ENCODE results near the gene CACNA1A.
"Not testable (repeated sequence)": the region's sequence is repeated elsewhere in the genome, so short reads cannot be mapped to it uniquely, and the experiment has no call there.

CACNA1A gene

DNA sequence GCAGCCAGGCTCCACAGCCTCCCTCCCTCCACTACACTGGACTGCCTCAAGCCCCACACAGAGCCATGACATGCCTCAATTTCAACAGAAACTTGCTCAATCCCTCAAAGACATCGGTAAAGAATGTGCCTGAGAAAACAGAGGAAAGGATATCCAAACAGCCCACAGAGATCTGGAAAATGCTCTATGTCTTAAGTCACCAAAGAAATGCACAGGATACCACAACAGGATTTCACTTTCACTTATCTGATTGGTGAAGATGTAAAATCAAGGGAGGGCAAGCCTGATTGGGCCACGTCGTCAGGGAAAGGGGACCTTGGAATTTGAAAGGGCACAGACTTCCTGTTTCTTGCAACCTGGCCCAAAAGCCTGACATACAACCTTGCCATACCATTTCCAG, 14.2 kb downstream of the CACNA1A start:
- DNase-seq: no peak

- DNase-seq: no peak
Measured at GRCh38 chr19:13487985-13488384, 18.3 kb downstream of the CACNA1A start.

- DNase-seq: no peak
Measured at GRCh38 chr19:13484166-13484565, 22.1 kb downstream of the CACNA1A start.

- no peak for DNase-seq
Measured at GRCh38 chr19:13483215-13483614, 23.1 kb downstream of the CACNA1A start.

DNA sequence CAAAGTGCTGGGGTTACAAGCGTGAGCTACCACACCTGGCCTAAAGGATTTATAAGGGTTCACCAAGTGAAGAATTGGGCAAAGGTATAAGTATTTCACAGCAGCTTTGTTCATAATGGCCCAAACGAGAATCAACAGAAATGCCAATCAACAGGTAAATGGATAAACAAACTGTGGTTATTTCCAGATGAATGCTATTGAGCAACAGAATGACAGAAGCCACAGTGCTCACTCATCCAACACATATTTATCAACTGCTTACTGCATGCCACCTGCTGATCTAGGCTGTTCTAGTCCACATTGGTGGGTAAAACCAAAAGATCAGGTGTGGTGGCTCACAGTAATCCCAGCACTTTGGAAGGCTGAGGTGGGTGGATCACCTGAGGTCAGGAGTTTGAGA, 27.7 kb downstream of the CACNA1A start:
- DNase-seq: no peak

DNA sequence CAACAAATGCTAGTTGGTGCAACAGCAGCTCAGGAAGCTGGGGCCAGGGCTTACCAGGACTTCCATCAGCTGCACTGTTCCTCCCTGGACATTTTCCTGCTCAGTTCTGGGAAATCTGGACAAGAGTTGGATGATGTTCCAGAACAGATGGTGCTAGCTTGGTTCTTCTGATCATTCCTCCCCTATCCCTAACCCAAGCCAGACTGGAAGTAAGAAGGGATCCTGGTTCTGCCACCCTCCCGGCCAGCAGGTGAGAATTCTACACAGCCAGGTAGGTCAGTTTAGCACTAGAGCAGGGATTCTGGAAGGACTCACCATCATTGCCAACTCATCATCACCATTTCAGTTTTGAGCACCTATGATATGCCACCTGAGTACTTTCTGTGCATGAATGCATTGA, 30.2 kb downstream of the CACNA1A start:
- no peak for DNase-seq

- DNase-seq: no peak
Measured at GRCh38 chr19:13475044-13475443, 31.2 kb downstream of the CACNA1A start.

- DNase-seq: no peak
Measured at GRCh38 chr19:13466697-13467096, 39.6 kb downstream of the CACNA1A start.

- no peak for DNase-seq
Measured at GRCh38 chr19:13463296-13463695, 43.0 kb downstream of the CACNA1A start.

GRCh38 chr19:13461536-13461935, 44.7 kb downstream of the CACNA1A start:
- no peak for DNase-seq

DNA sequence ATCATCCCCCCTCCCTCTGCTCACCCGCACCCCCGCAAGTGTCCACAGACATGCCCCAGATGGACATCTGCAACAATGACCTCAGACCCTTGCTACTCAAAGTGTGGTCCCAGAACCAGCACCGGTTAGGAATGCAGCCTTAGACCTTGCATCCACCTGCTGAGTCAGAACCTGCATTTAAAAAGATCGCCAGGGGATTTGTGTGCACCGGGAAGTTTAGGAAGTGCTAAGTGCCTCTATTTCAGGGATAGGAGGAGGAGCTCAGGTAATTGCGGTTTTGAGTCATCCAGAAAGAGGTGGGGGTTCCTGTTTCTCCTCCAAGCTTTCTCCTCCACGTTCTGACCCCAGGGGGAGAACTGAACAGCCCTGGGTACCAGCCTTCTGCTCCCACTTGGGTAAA, 46.2 kb downstream of the CACNA1A start:
- no peak for DNase-seq

- no peak for DNase-seq
Measured at GRCh38 chr19:13459351-13459750, 46.9 kb downstream of the CACNA1A start.

DNA sequence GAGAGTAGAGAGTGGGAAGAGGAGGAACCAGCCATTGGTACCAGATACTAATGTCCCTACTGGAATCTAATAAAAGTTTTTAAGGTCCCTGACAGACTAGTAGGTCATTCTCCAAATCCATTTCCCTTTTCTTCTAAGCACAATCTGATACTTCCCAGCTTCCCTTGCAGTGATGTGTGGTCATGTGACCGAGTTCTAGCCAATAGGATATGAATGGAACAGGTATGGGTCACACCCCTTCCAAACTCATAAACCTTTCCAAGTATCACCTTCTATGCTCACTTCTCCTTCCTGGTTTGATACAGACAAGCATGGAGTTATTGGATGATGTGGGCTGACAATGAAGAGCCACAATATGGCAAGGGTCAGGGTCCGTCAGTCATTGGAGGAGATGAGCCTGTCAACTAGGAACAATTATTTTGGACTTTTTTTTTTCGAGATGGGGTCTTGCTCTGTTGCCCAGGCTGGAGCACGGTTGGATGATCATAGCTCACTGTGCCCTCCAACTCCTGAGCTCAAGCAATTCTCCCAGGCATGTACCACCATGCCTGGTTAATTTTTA, 54.8 kb downstream of the CACNA1A start:
- no peak for DNase-seq

DNA sequence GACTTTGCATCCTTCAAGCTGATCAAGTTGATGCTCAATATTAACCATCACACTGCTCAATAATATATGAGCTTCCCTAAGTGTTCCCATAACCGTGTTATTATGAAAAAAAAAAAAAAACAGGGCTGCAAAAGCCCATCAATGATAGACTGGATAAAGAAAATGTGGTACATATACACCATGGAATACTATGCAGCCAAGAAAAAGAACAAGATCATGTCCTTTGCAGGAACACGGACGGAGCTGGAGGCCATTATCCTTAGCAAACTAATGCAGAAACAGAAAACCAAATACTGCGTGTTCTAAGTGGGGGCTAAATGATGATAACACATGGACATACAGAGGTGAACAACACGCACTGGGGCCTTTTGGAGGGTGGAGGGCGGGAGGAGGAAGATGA, 58.3 kb downstream of the CACNA1A start:
- no peak for DNase-seq

DNA sequence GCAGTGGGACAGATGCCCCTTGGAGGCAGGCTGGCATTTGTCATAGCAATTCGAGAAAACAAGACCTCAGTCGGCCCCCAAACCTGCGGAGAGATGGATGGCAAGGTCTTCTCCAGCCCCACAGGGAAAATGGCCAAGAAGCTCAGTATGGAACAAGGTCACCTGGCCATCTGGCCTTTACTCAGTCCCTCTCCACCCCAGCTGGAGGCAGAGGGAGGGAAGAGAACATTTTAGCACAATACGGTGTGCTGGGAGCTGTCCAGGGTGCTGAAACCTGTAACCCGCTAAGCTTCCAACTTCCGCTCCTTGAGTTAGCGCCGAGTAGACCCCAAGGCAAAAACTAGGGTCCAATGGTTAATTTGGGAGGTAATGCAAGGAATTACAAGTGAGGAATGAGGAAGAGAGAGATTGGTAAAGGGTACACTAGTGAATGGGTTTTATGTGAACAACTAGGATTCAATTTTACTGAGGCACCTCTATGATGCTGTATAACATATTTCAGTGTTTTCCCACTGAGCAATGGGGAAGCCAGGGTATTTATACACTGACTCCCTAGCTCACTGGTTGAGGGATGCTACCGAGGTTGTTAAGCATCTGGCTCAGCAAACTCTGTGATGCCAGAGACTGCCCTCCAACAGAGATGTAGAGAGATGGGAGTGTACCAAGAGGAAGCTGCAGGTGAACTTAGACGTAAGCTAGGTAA, 64.3 kb downstream of the CACNA1A start:
- peak; percentile 54 for DNase-seq

DNA sequence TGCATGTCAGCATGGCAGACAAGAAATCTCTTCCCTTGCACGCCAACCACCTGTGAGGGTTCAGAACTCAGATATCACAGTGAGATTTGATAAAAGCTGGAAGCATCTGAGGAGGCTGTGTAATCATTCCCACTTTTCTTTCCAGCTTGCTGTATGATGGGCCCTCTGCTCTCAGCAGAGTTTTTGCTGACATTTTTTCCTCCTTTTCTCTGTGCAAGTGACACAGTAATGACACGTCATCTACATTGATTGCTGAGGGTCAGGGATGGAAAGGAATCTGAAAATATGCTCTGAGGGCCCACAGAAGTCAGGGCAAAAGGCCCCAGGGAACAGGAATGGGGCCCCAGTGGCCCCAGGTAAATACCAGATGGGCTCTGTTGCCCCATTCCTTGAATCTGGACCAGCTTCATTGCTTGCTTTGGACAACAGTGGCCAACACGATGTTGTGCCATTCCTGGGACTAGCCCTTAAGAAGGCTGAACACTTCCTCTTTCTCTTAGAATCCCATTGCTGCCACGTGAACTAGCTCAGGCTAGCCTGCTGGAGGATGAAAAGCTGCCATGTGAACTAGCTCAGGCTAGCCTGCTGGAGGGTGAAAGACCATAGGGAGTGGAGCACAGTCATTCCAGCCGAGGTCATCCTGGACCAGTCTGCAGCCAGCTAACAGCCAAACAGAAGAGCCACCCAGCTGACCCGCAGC, 68.2 kb downstream of the CACNA1A start:
- DNase-seq: no peak

- DNase-seq: no peak
Measured at GRCh38 chr19:13436352-13436751, 69.9 kb downstream of the CACNA1A start.

- DNase-seq: peak; percentile 57
Measured at GRCh38 chr19:13430790-13431582, 75.3 kb downstream of the CACNA1A start.

GRCh38 chr19:13429563-13429962, 76.7 kb downstream of the CACNA1A start:
- no peak for DNase-seq

- peak; percentile 22 for DNase-seq
Measured at GRCh38 chr19:13428352-13428751, 77.9 kb downstream of the CACNA1A start.

- no peak for DNase-seq
Measured at GRCh38 chr19:13427273-13428051, 78.8 kb downstream of the CACNA1A start.

DNA sequence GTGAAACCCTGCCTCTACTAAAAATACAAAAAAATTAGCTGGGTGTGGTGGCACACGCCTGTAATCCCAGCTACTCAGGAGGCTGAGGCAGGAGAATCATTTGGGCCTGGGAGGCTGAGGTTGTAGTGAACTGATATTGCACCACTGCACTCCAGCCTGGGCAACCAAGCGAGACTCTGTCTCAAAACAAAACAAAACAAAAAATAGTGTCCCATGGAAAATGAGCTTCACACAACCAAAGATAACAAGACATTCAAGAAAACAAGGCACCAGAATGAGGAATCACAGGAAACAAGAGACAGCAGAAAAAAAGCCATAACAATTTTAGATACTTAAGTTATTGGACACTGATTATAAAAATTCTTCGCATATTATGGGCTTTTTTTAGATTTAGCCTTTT, 80.4 kb downstream of the CACNA1A start:
- not testable (repeated sequence) for DNase-seq

DNA sequence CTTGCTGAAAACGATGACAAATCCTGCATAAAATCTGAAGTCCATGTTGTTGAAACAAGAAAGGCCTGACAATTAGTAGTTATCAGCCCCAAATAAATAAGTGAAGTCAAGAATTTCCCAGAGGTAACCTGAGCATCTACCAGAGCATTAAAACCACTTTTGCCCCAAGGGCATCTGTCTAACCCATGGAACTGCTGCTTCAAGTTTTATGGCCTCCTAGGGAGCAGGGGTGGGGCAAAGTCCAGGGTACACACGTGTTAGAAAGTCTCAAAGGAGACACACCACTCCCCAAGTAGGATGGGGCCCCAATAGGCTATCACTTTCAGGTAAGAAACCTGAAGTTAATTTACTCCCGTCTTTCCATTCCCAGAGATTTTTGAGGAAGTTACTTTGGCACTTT, 81.1 kb downstream of the CACNA1A start:
- no peak for DNase-seq
